ENCODE data around the gene DIPK1C. TPM values are rescaled to one million over a fixed set of nuclear protein-coding genes. Genes with fewer than 3 reads are reported as not detected.

The DIPK1C gene
- total and polyA plus RNA-seq, 10 of the 15 experiments (the other 5 are each of a cell fraction or from before 2014, with no cell fraction given) = not detected

DNA sequence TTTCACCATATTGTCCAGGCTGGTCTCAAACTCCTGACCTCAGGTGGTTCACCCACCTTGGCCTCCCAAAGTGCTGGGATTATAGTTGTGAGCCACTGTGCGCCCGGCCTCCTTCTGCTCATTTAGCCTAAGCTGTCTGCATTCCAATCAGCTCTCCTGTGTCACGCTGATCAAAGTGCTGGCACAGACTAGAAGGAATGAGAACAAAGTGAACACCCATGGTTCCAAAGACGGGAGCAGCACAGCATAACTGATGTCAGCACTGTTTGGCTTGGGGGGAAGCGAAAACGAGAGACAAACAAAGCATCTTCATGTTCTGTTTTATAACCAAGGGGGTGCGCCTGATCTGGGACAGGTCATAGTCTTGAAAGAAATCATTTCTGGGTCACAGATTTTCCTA is 43.3 kb downstream of the DIPK1C start (continued):
- TF ChIP-seq, protein P1, sequence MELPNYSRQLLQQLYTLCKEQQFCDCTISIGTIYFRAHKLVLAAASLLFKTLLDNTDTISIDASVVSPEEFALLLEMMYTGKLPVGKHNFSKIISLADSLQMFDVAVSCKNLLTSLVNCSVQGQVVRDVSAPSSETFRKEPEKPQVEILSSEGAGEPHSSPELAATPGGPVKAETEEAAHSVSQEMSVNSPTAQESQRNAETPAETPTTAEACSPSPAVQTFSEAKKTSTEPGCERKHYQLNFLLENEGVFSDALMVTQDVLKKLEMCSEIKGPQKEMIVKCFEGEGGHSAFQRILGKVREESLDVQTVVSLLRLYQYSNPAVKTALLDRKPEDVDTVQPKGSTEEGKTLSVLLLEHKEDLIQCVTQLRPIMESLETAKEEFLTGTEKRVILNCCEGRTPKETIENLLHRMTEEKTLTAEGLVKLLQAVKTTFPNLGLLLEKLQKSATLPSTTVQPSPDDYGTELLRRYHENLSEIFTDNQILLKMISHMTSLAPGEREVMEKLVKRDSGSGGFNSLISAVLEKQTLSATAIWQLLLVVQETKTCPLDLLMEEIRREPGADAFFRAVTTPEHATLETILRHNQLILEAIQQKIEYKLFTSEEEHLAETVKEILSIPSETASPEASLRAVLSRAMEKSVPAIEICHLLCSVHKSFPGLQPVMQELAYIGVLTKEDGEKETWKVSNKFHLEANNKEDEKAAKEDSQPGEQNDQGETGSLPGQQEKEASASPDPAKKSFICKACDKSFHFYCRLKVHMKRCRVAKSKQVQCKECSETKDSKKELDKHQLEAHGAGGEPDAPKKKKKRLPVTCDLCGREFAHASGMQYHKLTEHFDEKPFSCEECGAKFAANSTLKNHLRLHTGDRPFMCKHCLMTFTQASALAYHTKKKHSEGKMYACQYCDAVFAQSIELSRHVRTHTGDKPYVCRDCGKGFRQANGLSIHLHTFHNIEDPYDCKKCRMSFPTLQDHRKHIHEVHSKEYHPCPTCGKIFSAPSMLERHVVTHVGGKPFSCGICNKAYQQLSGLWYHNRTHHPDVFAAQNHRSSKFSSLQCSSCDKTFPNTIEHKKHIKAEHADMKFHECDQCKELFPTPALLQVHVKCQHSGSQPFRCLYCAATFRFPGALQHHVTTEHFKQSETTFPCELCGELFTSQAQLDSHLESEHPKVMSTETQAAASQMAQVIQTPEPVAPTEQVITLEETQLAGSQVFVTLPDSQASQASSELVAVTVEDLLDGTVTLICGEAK (IDR thresholded peaks at IDR 0.05; ENCODE audit: borderline replicate concordance) = no peak

DNA sequence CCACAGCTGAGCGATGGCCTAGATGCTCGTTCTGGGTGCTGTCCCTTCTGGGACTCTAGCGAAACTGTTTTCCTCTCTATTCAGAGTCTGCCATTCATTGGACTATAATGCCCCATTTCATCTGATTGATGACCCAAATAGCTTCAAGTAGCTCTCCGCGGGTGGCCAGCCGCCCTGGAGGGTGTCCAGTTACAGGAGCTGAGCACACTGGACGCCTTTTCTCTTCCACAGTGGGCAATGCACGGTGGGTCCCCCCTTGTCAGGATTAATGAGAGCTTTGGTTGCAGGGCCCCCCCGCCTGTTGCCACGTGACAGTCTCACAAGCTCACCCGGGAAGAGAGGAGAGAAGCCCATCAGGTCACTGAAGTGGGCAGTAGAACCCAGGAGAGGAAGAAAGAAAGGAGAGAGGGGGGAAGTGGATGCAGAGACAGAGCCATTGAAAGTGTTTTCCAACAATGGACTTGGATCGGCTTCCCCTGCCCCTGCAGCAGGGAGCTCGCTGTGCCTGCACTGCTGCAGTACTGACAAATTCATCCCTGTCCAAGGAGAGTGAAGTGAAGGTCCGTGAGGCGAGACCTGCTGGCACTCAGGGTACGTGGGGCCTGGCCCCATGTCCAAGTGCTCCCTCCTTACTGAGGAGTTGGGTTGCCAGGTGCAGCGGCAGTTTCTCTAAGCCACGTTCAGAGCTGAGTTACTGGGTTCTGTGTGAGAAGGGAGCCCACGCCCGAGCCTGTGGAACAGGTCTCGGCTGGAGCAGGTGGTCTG is 44.8 kb downstream of the DIPK1C start:
- 41% methylated on average over 18 of the region's 21 CpGs for WGBS (ENCODE audit: insufficient coverage, insufficient replicate concordance, low lambda C conversion rate, missing lambda C conversion rate)
- Histone ChIP-seq H3K36me3 (ENCODE audit: control insufficient read depth in 2 of 2, insufficient read depth in 2 of 2, low read length in 1 of 2) (no peaks in the 10 kb centered on the region), H3K27ac (ENCODE audit: control insufficient read depth, insufficient read depth) (no peak overlapping the region), H2AFZ (ENCODE audit: control insufficient read depth, low read depth, low read length) (no peak overlapping the region), H3K9me3 (replicated peaks; ENCODE audit: control insufficient read depth, insufficient read depth, low read length) (no peaks in the 10 kb centered on the region; the same call in 2 of the 3 replicates), H3K4me1 (ENCODE audit: control insufficient read depth, insufficient read depth, low read length) (peaks cover 10% of the 10 kb centered on the region), H3K4me2 (ENCODE audit: control insufficient read depth, insufficient read depth) (no peak overlapping the region), H3K27me3 (replicated peaks in 1 of 2; ENCODE audit: control insufficient read depth in 2 of 2, insufficient read depth in 2 of 2, low read length in 1 of 2) (peaks cover 4% of the 10 kb centered on the region in 2 experiments; a peak in 3 of 4 replicates), H3K4me3 (no peak overlapping the region), H3K9ac (ENCODE audit: control insufficient read depth, insufficient read depth, low read length) (no peak overlapping the region), H4K20me1 (ENCODE audit: control insufficient read depth, insufficient read depth) (no peaks in the 10 kb centered on the region), H3K79me2 (ENCODE audit: control insufficient read depth, insufficient read depth, low read length) (no peaks in the 10 kb centered on the region)
- ChIA-PET POLR2A (no interaction called here), RAD21 (ENCODE audit: unreplicated experiment) (no interaction called here), SMC1A (ENCODE audit: uncharacterized antibody, unreplicated experiment) (no interaction called here), CTCF (no interaction called here)
- intact Hi-C loops (cut with micrococcal nuclease; ENCODE audit: unreplicated experiment) (no loop called here), in situ Hi-C loops (cut with MboI) (no loop called here)
- FAIRE-seq (no peak), ATAC-seq (no peak), DNase-seq (ENCODE audit: low read depth, low spot score) (no peak)
- BruUV-seq (replicated peaks) = no TSS peak
- TF ChIP-seq ZNF622 (IDR thresholded peaks at IDR 0.05) (no peak), MTA3 (IDR thresholded peaks at IDR 0.05; ENCODE audit: borderline replicate concordance, low read length) (no peak), SREBF2 (IDR thresholded peaks at IDR 0.05; ENCODE audit: low read length) (no peak), TAF1 (IDR thresholded peaks at IDR 0.05; ENCODE audit: borderline replicate concordance, low read depth, low read length) (no peak), CHD4 (IDR thresholded peaks at IDR 0.05) (no peak), POU2F2 (IDR thresholded peaks at IDR 0.05; ENCODE audit: borderline replicate concordance, low read depth, low read length) (no peak), FOXM1 (IDR thresholded peaks at IDR 0.05; ENCODE audit: low read depth, low read length) (no peak)
- TF ChIP-seq, protein P2, sequence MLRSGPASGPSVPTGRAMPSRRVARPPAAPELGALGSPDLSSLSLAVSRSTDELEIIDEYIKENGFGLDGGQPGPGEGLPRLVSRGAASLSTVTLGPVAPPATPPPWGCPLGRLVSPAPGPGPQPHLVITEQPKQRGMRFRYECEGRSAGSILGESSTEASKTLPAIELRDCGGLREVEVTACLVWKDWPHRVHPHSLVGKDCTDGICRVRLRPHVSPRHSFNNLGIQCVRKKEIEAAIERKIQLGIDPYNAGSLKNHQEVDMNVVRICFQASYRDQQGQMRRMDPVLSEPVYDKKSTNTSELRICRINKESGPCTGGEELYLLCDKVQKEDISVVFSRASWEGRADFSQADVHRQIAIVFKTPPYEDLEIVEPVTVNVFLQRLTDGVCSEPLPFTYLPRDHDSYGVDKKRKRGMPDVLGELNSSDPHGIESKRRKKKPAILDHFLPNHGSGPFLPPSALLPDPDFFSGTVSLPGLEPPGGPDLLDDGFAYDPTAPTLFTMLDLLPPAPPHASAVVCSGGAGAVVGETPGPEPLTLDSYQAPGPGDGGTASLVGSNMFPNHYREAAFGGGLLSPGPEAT (IDR thresholded peaks at IDR 0.05; ENCODE audit: low read depth) = no peak
- TF ChIP-seq, protein P3, sequence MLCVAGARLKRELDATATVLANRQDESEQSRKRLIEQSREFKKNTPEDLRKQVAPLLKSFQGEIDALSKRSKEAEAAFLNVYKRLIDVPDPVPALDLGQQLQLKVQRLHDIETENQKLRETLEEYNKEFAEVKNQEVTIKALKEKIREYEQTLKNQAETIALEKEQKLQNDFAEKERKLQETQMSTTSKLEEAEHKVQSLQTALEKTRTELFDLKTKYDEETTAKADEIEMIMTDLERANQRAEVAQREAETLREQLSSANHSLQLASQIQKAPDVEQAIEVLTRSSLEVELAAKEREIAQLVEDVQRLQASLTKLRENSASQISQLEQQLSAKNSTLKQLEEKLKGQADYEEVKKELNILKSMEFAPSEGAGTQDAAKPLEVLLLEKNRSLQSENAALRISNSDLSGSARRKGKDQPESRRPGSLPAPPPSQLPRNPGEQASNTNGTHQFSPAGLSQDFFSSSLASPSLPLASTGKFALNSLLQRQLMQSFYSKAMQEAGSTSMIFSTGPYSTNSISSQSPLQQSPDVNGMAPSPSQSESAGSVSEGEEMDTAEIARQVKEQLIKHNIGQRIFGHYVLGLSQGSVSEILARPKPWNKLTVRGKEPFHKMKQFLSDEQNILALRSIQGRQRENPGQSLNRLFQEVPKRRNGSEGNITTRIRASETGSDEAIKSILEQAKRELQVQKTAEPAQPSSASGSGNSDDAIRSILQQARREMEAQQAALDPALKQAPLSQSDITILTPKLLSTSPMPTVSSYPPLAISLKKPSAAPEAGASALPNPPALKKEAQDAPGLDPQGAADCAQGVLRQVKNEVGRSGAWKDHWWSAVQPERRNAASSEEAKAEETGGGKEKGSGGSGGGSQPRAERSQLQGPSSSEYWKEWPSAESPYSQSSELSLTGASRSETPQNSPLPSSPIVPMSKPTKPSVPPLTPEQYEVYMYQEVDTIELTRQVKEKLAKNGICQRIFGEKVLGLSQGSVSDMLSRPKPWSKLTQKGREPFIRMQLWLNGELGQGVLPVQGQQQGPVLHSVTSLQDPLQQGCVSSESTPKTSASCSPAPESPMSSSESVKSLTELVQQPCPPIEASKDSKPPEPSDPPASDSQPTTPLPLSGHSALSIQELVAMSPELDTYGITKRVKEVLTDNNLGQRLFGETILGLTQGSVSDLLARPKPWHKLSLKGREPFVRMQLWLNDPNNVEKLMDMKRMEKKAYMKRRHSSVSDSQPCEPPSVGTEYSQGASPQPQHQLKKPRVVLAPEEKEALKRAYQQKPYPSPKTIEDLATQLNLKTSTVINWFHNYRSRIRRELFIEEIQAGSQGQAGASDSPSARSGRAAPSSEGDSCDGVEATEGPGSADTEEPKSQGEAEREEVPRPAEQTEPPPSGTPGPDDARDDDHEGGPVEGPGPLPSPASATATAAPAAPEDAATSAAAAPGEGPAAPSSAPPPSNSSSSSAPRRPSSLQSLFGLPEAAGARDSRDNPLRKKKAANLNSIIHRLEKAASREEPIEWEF (IDR thresholded peaks at IDR 0.05; ENCODE audit: insufficient replicate concordance, low read depth, low read length) = no peak
